Caco-2 (cell line): Measurements from ENCODE around the gene CFAP210. TPM values are rescaled to one million over a fixed set of nuclear protein-coding genes. Genes with fewer than 3 reads are reported as not detected.

Experiments
- BruUV-seq: library from RNA; stranded (reverse); fragments of 400-500 nt; replicated peaks from 2 replicates; lab custom pipeline; 2021; lab: Mats Ljungman, UMichigan
- CTCF ChIA-PET: fragments of 300-600 bp; sonication (Branson Sonifier 250); formaldehyde crosslinking; loops from one replicate; lab custom pipeline; 2022; ENCODE audit warnings: antibody characterized with exemption; lab: Charles Lee
- POLR2A ChIA-PET: fragments of 300-600 bp; sonication (Branson Sonifier 250); formaldehyde crosslinking; loops from one replicate; lab custom pipeline; 2022; ENCODE audit warnings: antibody characterized with exemption; lab: Charles Lee
- DNase-seq, 2 experiments: peaks; one replicate each; pipeline versions ENCODE4 v3.0.0 to v3.0.0-alpha.2; 2020 to 2022
- H3K27me3 ChIP-seq: replicated peaks from 2 replicates; pipeline ENCODE4 v1.6.0; 2011; ENCODE audit warnings: low read length; ENCODE audit not compliant: control insufficient read depth, insufficient read depth
- H3K36me3 ChIP-seq: 2 replicates; pipeline ENCODE4 v1.5.1; 2011; ENCODE audit warnings: low read length; ENCODE audit not compliant: control insufficient read depth, insufficient read depth
- H3K4me1 ChIP-seq: fragments of 250-450 bp; sonication (Bioruptor Pico); 2 replicates; pipeline ENCODE4 v1.5.1; 2020; ENCODE audit warnings: mild to moderate bottlenecking
- H3K4me3 ChIP-seq: 2 replicates; pipeline ENCODE4 v1.5.1; 2011; ENCODE audit warnings: low read depth, mild to moderate bottlenecking, control low read depth, low read length
- H3K9me3 ChIP-seq: fragments of 250-450 bp; sonication (Bioruptor Pico); 2 replicates; pipeline ENCODE4 v1.5.1; 2020; ENCODE audit warnings: mild to moderate bottlenecking, moderate library complexity
- H3K27ac Mint-ChIP-seq: one replicate; pipeline ENCODE4 v1.8.0; 2022; ENCODE audit warnings: mixed read lengths; ENCODE audit not compliant: unreplicated experiment
- H3K27me3 Mint-ChIP-seq: one replicate; pipeline ENCODE4 v1.8.0; 2022; ENCODE audit warnings: mixed read lengths; ENCODE audit not compliant: insufficient read depth, unreplicated experiment
- H3K36me3 Mint-ChIP-seq: one replicate; pipeline ENCODE4 v1.8.0; 2022; ENCODE audit warnings: mild to moderate bottlenecking, mixed read lengths; ENCODE audit not compliant: insufficient read depth, unreplicated experiment
- H3K4me1 Mint-ChIP-seq: one replicate; pipeline ENCODE4 v1.8.0; 2022; ENCODE audit warnings: low read depth, mixed read lengths; ENCODE audit not compliant: unreplicated experiment
- H3K4me3 Mint-ChIP-seq: one replicate; pipeline ENCODE4 v1.8.0; 2022; ENCODE audit warnings: mild to moderate bottlenecking, moderate library complexity, mixed read lengths; ENCODE audit not compliant: unreplicated experiment
- H3K9me3 Mint-ChIP-seq: one replicate; pipeline ENCODE4 v1.8.0; 2022; ENCODE audit warnings: mixed read lengths; ENCODE audit not compliant: unreplicated experiment
- intact Hi-C: fragments of 100-400 bp; cut with micrococcal nuclease; formaldehyde crosslinking; loops from one replicate; pipeline ENCODE4 v1.10.0; 2022; ENCODE audit not compliant: unreplicated experiment
- total RNA-seq: library from RNA; stranded (reverse); gene quantifications from 2 replicates; pipeline ENCODE4 v1.2.3, GENCODE V29; 2022
- TF ChIP-seq, protein P1 (sequence below), 2 experiments: fragments of 200-600 bp in 1 of 2; IDR thresholded peaks; 1 replicate in 1 of 2; 2 replicates in 1 of 2; pipeline versions ENCODE4 v1.5.1 to v1.8.0; 2011 to 2022; ENCODE audit warnings: antibody characterized with exemption in 1 of 2, control low read depth in 1 of 2, inconsistent platforms in 1 of 2, low read depth in 1 of 2, low read length in 1 of 2, mild to moderate bottlenecking in 1 of 2, moderate library complexity in 1 of 2; ENCODE audit not compliant: insufficient read depth in 1 of 2, severe bottlenecking in 1 of 2, unreplicated experiment in 1 of 2

Gene CFAP210
- total RNA-seq, 1 experiment from 2014 or later, result not detected

DNA sequence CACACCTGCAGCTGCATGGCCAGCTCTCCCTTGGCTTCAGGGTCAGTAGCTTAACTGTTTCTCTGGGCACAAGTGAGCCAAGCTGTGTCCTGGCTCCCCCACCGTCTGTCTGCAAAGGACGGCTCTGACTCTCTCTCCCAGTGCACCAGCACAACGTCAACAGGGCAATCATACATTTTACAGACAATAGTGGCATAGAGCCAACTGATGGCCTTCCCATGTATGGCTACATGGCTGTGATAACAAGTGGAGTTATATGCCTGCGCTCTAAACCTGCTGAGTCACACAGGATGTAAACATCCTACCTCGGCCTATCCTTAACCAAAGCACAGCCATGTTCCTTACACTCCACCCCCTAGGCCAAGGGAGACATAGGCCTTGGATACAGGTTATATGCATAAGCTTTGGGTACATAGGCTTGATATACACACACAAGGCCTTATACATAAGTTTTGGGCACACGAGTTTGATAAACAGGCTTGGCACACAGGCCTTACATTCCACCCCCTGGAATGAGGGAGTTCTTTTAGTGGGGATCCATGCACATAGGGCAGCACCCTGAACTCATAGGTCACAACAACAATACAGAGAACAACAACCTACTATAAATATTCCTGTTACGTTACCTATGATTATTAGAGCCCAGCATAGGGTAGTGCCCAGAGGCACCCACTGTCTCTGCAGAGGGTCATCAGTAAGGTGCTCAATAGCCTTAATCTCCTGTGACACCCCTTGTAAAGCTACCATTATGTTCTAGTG, 17.7 kb upstream of the CFAP210 start:
- H3K27ac Mint-ChIP-seq, result no peak overlapping the region

DNA sequence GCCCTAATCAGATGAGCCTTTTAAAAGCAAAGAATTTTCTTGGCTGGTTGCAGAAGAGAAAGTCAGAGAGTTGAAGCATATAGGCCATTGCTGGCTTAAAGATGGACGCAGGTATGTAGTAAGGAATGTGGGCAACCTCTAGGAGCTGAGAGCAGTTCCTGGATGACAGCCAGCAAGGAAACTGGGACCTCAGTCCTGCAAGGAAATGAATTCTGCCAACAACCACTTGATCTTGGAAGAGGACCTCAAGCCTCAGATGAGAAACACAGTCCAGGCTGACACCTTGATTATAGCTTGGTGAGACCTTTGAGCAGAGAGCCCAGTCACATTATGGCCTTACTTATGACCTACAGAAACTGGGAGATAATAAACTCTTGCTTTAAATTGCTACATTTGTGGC, 15.8 kb upstream of the CFAP210 start:
- Mint-ChIP-seq H3K27me3 (no peaks in the 10 kb centered on the region), H3K27ac (no peak overlapping the region), H3K4me3 (no peak overlapping the region), H3K36me3 (no peaks in the 10 kb centered on the region), H3K9me3 (no peaks in the 10 kb centered on the region), H3K4me1 (peaks cover 5% of the 10 kb centered on the region)
- Histone ChIP-seq H3K27me3 (no peaks in the 10 kb centered on the region), H3K4me3 (no peak overlapping the region), H3K4me1 (peaks cover 4% of the 10 kb centered on the region; the same call in 1 of the 2 replicates), H3K9me3 (no peaks in the 10 kb centered on the region), H3K36me3 (no peaks in the 10 kb centered on the region)
- POLR2A ChIA-PET, result no interaction called here
- BruUV-seq, result no TSS peak
- CTCF ChIA-PET, result no interaction called here
- intact Hi-C loops, result no loop called here
- TF ChIP-seq, protein P1, sequence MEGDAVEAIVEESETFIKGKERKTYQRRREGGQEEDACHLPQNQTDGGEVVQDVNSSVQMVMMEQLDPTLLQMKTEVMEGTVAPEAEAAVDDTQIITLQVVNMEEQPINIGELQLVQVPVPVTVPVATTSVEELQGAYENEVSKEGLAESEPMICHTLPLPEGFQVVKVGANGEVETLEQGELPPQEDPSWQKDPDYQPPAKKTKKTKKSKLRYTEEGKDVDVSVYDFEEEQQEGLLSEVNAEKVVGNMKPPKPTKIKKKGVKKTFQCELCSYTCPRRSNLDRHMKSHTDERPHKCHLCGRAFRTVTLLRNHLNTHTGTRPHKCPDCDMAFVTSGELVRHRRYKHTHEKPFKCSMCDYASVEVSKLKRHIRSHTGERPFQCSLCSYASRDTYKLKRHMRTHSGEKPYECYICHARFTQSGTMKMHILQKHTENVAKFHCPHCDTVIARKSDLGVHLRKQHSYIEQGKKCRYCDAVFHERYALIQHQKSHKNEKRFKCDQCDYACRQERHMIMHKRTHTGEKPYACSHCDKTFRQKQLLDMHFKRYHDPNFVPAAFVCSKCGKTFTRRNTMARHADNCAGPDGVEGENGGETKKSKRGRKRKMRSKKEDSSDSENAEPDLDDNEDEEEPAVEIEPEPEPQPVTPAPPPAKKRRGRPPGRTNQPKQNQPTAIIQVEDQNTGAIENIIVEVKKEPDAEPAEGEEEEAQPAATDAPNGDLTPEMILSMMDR (IDR thresholded peaks at IDR 0.05; ENCODE audit: insufficient read depth in 1 of 2, low read depth in 1 of 2, low read length in 1 of 2, severe bottlenecking in 1 of 2, unreplicated experiment in 1 of 2), result no peak
- DNase-seq, result no peak

More for the DNA sequence above, 17.7 kb upstream of the CFAP210 start:
- Mint-ChIP-seq H3K4me1 (peaks cover 15% of the 10 kb centered on the region), H3K9me3 (no peaks in the 10 kb centered on the region), H3K4me3 (no peak overlapping the region), H3K27me3 (no peaks in the 10 kb centered on the region), H3K36me3 (no peaks in the 10 kb centered on the region)
- H3K4me3 ChIP-seq, result no peak overlapping the region
- intact Hi-C loops, result no loop called here
- CTCF ChIA-PET, result no interaction called here
- no TSS peak for BruUV-seq
- H3K4me1 ChIP-seq, result peaks cover 19% of the 10 kb centered on the region
- TF ChIP-seq, protein P1 (IDR thresholded peaks at IDR 0.05; ENCODE audit: insufficient read depth in 1 of 2, low read depth in 1 of 2, low read length in 1 of 2, severe bottlenecking in 1 of 2, unreplicated experiment in 1 of 2), result no peak
- no peak for DNase-seq
- no peaks in the 10 kb centered on the region for H3K9me3 ChIP-seq
- H3K27me3 ChIP-seq, result no peaks in the 10 kb centered on the region
- POLR2A ChIA-PET, result no interaction called here
- no peaks in the 10 kb centered on the region for H3K36me3 ChIP-seq

DNA sequence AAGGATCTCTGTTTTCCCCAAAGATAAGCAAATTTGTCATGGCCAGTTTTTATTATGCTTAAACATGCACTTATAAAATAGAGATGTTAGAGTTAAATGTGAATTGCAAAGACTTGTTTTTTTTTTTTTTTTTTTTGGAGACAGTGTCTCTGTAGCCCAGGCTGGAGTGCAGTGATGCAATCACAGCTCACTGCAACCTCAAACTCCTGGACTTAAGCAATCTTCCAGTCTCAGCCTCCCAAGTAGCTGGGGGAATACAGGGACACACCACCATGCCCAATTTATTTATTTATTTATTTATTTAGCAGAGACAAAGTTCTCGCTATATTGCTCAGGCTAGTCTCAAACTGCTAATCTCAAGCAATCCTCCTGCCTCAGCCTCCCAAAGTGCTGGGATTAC, 15.1 kb upstream of the CFAP210 start:
- no peak overlapping the region for H3K4me3 Mint-ChIP-seq
- Histone ChIP-seq H3K36me3 (no peaks in the 10 kb centered on the region), H3K4me3 (no peak overlapping the region), H3K9me3 (no peaks in the 10 kb centered on the region), H3K4me1 (no peaks in the 10 kb centered on the region), H3K27me3 (no peaks in the 10 kb centered on the region)
- no TSS peak for BruUV-seq
- ChIA-PET POLR2A (no interaction called here), CTCF (no interaction called here)
- no peaks in the 10 kb centered on the region for H3K4me1 Mint-ChIP-seq
- no peaks in the 10 kb centered on the region for H3K9me3 Mint-ChIP-seq
- DNase-seq, result no peak
- TF ChIP-seq, protein P1 (IDR thresholded peaks at IDR 0.05; ENCODE audit: insufficient read depth in 1 of 2, low read depth in 1 of 2, low read length in 1 of 2, severe bottlenecking in 1 of 2, unreplicated experiment in 1 of 2), result no peak
- no peak overlapping the region for H3K27ac Mint-ChIP-seq
- intact Hi-C loops, result no loop called here
- H3K27me3 Mint-ChIP-seq, result no peaks in the 10 kb centered on the region
- H3K36me3 Mint-ChIP-seq, result peaks cover 4% of the 10 kb centered on the region
